Lower leg skin (tissue), 3 donors: ENCODE data around the gene IGSF21.

ENCODE experiments used
- POLR2A ChIP-seq, 2 donors: fragments of 450-650 bp; IDR thresholded peaks; one replicate each; pipeline ENCODE4 v1.6.1; 2016 to 2017; ENCODE audit warnings: antibody characterized with exemption in 2 of 2, mild to moderate bottlenecking in 1 of 2, moderate library complexity in 1 of 2
- TF ChIP-seq, protein P1 (sequence below), 3 donors: fragments of 450-650 bp; IDR thresholded peaks; one replicate each; pipeline ENCODE4 v1.5.1; 2016; ENCODE audit warnings: antibody characterized with exemption in 3 of 3, mild to moderate bottlenecking in 3 of 3, moderate library complexity in 2 of 3

DNA sequence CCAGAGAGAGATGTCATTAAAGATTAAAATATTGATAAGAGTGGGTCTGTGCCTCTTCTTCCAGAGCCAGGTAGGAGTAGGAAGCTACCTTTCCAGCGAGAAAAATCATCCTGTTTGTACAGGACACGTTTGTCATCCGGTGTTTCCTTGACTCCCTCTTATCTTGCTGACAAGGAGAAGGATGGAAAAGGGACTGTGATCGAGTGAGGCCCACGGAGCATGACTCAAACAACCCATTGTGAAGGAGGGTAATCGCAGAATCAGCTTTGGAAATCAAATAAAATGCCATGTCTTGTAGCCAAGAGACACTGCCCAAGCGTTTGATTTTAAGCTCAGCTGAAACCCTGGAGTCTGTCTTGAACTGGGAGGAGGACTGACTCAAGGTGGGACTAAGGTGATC lies 97.7 kb downstream of the IGSF21 start:
- TF ChIP-seq, protein P1, sequence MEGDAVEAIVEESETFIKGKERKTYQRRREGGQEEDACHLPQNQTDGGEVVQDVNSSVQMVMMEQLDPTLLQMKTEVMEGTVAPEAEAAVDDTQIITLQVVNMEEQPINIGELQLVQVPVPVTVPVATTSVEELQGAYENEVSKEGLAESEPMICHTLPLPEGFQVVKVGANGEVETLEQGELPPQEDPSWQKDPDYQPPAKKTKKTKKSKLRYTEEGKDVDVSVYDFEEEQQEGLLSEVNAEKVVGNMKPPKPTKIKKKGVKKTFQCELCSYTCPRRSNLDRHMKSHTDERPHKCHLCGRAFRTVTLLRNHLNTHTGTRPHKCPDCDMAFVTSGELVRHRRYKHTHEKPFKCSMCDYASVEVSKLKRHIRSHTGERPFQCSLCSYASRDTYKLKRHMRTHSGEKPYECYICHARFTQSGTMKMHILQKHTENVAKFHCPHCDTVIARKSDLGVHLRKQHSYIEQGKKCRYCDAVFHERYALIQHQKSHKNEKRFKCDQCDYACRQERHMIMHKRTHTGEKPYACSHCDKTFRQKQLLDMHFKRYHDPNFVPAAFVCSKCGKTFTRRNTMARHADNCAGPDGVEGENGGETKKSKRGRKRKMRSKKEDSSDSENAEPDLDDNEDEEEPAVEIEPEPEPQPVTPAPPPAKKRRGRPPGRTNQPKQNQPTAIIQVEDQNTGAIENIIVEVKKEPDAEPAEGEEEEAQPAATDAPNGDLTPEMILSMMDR (IDR thresholded peaks at IDR 0.05): no peak
- TF ChIP-seq POLR2A (IDR thresholded peaks at IDR 0.05): no peak
